HL-60/S4 (cell line): ENCODE data around the gene CLCF1.

Source experiments
- in situ Hi-C: fragments of 300-500 bp; cut with MboI; formaldehyde crosslinking; loops from 2 replicates; pipeline ENCODE4 v1.14.3; 2022; ENCODE audit warnings: low sequenced_read_pairs

CLCF1 gene

GRCh38 chr11:67376063-67376820, 2.8 kb upstream of the CLCF1 start:
- in situ Hi-C loops = no loop called here

GRCh38 chr11:67375320-67376055, 2.1 kb upstream of the CLCF1 start:
- in situ Hi-C loops = no loop called here

- in situ Hi-C loops = no loop called here
These were observed 1.3 kb upstream of the CLCF1 start for GRCh38 chr11:67374571-67375281.

- in situ Hi-C loops = no loop called here
These were observed 511 bp upstream of the CLCF1 start for GRCh38 chr11:67373648-67374570.

GRCh38 chr11:67372321-67372992, 941 bp downstream of the CLCF1 start:
- in situ Hi-C loops = no loop called here

- in situ Hi-C loops = no loop called here
These were observed 1.5 kb downstream of the CLCF1 start for GRCh38 chr11:67371911-67372320.

GRCh38 chr11:67371189-67371910, 2.0 kb downstream of the CLCF1 start:
- in situ Hi-C loops = no loop called here

GRCh38 chr11:67370351-67371076, 2.9 kb downstream of the CLCF1 start:
- in situ Hi-C loops = no loop called here

GRCh38 chr11:67369801-67370284, 3.6 kb downstream of the CLCF1 start:
- in situ Hi-C loops = no loop called here

- in situ Hi-C loops = no loop called here
These were observed 4.1 kb downstream of the CLCF1 start for GRCh38 chr11:67369275-67369674.

GRCh38 chr11:67368621-67369020, 4.8 kb downstream of the CLCF1 start:
- in situ Hi-C loops = no loop called here

- in situ Hi-C loops = no loop called here
These were observed 5.6 kb downstream of the CLCF1 start for GRCh38 chr11:67367761-67368227.

- in situ Hi-C loops = no loop called here
These were observed 6.2 kb downstream of the CLCF1 start for GRCh38 chr11:67366961-67367760.

- in situ Hi-C loops = no loop called here
These were observed 6.9 kb downstream of the CLCF1 start for GRCh38 chr11:67366546-67366945.

- in situ Hi-C loops = no loop called here
These were observed 7.5 kb downstream of the CLCF1 start for GRCh38 chr11:67365736-67366444.

- in situ Hi-C loops = no loop called here
These were observed 8.3 kb downstream of the CLCF1 start for GRCh38 chr11:67364783-67365722.
